Measurements from ENCODE around the gene MIS18BP1. TPM values are rescaled to one million over a fixed set of nuclear protein-coding genes. Genes with fewer than 3 reads are reported as not detected.

Gene MIS18BP1
- polyA plus RNA-seq, 3 donors, result 39.7 to 41.1 (median 39.7) TPM

GRCh38 chr14:45156067-45156466 is 96.9 kb downstream of the MIS18BP1 start:
- no peak for DNase-seq (ENCODE audit: low read depth in 3 of 3, low spot score in 2 of 3)

Other genes with a start within 250 kb of the MIS18BP1 start
- gene PRPF39, start 169.1 kb downstream of the MIS18BP1 start, polyA plus RNA-seq (ENCODE audit: insufficient read length in 3 of 3), result 10 to 100 TPM; 69.3 to 74.9 (median 74.3) TPM
- gene FKBP3, start 118.7 kb downstream of the MIS18BP1 start, polyA plus RNA-seq (ENCODE audit: insufficient read length in 3 of 3), result 100 to 1,000 TPM; 130 to 143 (median 134) TPM
- gene FANCM, start 117.3 kb downstream of the MIS18BP1 start, polyA plus RNA-seq (ENCODE audit: insufficient read length in 3 of 3), result 10 to 100 TPM; 11.8 to 15.2 (median 13.1) TPM

Measured in right renal cortex interstitium (tissue), 3 donors.